ENCODE measurements around the gene CTBP1.

The CTBP1 gene

GRCh38 chr4:1211891-1212545, 36.9 kb downstream of the CTBP1 start:
- no peak for DNase-seq (ENCODE audit: low read depth in 1 of 2, low spot score in 1 of 2)

GRCh38 chr4:1211371-1211770, 37.6 kb downstream of the CTBP1 start:
- DNase-seq (ENCODE audit: low read depth in 1 of 2, low spot score in 1 of 2) = no peak

DNA sequence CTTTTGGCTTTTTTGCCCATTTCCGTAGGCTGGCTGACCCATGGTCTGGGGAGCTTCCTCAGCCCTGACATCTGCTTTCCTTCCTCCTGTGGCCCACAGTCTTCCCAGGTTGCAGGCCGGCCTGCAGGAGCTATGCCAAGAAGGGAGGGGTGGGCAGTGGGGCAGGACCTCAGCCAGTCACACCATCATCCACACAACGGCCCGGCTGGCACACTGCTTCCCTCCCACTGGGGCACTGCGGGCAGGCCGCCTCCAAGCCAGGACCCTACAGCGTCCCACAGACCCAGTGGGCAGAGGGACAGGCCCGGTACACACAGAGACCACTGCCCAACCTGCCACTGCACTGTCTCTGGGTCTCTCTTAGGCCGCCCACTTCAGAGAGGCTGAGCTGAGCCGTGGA, 38.0 kb downstream of the CTBP1 start:
- no peak for DNase-seq (ENCODE audit: low read depth in 1 of 2, low spot score in 1 of 2)

- DNase-seq (ENCODE audit: low read depth in 1 of 2, low spot score in 1 of 2) = no peak
Measured at GRCh38 chr4:1210241-1210841, 38.6 kb downstream of the CTBP1 start.

DNA sequence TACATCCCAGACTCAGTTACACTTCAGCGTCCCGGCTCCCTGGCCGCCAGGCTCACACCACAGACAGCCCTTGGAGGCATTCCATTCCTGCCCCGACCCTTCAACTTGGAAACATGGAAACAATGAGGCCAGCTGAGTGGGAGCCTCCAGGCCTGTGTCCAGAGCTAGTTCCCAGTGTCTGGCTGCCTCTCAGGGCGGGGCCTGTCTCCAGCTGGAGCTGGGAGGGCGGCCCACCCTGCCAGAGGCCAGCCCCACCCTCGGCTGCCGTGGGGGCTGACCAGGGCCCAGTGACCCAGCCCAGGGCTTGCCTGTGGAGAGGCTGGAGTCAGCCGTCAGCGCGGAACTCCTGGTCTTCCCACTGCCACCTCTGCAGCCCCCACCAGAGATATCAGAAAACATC, 39.1 kb downstream of the CTBP1 start:
- no peak for DNase-seq (ENCODE audit: low read depth in 1 of 2, low spot score in 1 of 2)

DNA sequence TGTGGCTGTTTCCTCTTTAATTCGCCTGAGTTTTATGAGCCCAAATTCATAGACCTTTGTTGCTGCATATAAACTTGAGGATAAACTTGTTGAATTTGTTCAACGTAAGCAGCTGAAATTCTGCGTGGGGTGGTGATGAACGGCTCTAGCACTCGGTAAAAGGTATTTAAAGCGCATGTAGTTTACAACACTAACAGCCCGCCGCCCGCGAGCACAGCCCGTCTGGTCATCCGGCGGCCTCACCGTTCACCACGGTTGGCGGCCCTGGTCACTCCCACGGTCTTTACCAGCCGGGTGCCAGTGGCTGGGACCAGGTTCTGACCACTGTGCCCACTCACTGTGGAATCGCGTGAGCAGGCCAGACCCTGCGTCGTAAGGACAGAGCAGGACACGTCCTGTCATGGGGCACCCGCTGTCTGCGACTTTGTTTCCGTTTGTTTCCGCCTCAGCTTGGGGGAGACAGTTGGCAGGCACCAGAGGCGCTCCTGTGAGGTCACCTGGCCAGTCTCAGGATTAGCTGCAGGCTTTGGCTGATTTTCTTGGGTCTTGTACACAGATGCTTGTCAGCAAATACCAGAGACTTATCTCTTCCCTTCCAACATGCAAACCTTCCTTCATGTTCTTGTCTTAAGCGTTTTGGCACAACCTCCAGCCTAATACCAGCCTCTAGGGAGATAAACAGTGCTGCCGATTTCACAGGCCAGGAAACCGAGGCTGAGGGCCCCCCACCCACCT, 39.8 kb downstream of the CTBP1 start:
- no peak for DNase-seq (ENCODE audit: low read depth in 1 of 2, low spot score in 1 of 2)

GRCh38 chr4:1208266-1208961, 40.5 kb downstream of the CTBP1 start:
- no peak for DNase-seq (ENCODE audit: low read depth in 1 of 2, low spot score in 1 of 2)

- no peak for DNase-seq (ENCODE audit: low read depth in 1 of 2, low spot score in 1 of 2)
Measured at GRCh38 chr4:1207603-1208265, 41.2 kb downstream of the CTBP1 start.

- no peak for DNase-seq (ENCODE audit: low read depth in 1 of 2, low spot score in 1 of 2)
Measured at GRCh38 chr4:1207157-1207470, 41.8 kb downstream of the CTBP1 start.

DNA sequence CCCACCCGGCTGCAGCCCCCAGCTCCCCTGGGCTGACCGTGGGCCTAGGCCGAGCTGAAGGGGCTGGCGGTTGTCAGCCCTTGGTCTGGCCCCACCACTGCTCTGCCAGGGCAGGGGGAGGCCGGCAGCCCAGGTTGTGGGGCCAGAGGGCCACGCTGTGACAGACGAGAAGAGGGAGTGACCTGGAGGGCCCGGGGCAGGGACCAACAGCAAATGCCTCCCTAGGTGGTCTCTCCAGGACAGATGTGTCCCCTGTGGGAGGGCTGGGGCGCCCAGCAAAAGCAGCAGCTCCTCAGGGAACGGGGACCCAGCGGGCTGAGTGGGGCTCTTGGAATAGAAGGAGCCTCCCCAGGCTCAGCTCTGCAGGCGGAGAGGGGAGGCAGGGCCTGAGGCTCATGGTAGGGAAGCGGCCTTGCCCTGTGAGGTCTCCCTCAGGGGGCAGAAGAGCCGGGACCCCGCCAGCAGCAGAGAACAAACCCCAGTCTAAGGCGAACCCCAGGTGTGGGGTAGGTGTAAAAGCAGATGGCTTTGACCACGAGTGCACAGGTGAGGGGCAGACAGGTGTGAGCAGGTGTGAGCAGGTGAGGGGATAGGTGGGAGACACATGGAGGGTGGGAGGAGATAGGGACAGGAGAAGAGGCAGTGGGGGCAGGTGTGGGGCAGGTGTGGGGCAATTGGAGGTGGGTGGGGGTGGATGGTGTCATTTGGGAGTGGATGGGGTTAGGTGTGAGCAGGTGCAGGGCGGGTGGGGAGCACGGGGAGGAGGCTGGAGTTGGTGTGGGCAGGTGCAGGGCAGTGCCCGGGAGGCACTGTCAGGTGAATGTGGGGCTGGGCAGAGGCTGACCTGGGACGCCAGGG, 42.4 kb downstream of the CTBP1 start:
- no peak for DNase-seq (ENCODE audit: low read depth in 1 of 2, low spot score in 1 of 2)

GRCh38 chr4:1205586-1206298, 43.2 kb downstream of the CTBP1 start:
- DNase-seq (ENCODE audit: low read depth in 1 of 2, low spot score in 1 of 2) = no peak

DNA sequence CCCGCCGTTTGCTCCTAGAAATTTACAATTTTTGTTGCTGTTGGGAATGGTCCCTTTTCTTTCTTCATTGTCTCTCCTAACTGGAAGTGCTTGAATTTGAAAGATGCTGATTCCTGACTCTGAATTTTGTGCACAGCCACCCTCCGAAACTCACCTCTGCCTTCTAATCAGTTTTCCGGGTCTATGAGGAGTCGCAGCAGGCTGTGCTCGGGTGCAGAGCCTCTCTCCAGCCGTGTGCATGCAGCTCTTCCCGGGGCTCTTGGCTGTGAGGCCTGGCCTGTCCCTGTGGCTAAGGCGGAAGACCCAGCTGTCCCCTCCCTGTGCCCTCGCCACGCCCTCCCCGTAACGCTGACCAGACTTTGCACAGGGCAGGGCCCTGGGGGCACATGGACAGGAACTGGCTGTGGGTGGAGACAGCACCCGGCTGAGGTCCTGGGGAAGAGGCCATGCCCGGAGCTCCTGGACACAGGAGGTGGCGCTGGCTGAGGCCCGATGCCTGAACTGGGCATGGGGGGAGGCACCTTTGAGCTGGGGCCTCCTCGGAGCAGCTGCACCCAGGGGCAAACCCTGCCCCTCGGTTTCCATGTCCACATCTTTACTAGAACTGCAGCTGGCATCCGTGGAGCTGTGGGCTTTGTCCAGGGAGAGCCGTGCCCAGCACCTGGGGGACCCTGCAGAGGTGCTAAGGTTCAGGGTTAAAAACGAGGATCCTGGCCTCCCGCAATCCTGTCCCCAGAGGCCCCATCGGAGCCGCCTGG, 43.9 kb downstream of the CTBP1 start:
- DNase-seq (ENCODE audit: low read depth in 1 of 2, low spot score in 1 of 2) = peak in 1 of 2 donors; percentile 2

- DNase-seq (ENCODE audit: low read depth in 1 of 2, low spot score in 1 of 2) = peak in 1 of 2 donors; percentile 1
Measured at GRCh38 chr4:1204286-1204827, 44.6 kb downstream of the CTBP1 start.

- DNase-seq (ENCODE audit: low read depth in 1 of 2, low spot score in 1 of 2) = peak in 1 of 2 donors; percentile 3
Measured at GRCh38 chr4:1203026-1203616, 45.8 kb downstream of the CTBP1 start.

DNA sequence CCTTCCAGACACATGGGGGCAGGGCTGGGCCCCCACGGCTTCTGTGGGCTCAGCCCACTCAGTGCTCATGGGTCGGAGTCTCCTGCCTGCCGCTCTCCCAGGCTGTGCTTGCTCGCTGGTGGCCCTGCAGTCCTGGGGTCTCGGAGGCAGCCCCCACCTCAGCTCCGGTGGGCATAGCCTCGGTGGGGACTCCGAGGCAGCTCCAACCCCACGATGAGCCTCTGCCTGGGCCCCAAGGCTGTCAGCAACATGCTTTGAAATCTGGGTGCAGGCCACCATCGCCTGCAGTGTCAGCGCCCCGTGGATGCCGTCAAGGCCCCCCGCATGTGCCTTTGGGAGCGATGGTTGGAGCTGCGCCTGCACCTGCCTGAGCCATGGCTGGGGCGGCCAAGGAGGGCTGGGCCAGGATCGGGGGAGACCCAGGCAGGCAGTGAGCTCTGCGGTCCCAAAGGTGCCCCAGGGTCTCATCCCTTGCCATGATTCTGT, 46.4 kb downstream of the CTBP1 start:
- DNase-seq (ENCODE audit: low read depth in 1 of 2, low spot score in 1 of 2) = peak in 1 of 2 donors; percentile 2

- peak; percentile 67 to 68 for DNase-seq (ENCODE audit: low read depth in 1 of 2, low spot score in 1 of 2)
Measured at GRCh38 chr4:1201851-1202525, 46.9 kb downstream of the CTBP1 start.

GRCh38 chr4:1200425-1201035, 48.4 kb downstream of the CTBP1 start:
- no peak for DNase-seq (ENCODE audit: low read depth in 1 of 2, low spot score in 1 of 2)

Data from activated T-helper 1 cell treated with anti-CD3 and anti-CD28 coated beads, Interleukin-2, amount 50 U/mL, for 16 hours (primary cell).